Thyroid gland (tissue), 4 donors: Measurements from ENCODE around the gene RASGRP3. TPM values are rescaled to one million over a fixed set of nuclear protein-coding genes. Genes with fewer than 3 reads are reported as not detected.

Source experiments
- DNase-seq, 2 donors: peaks; one replicate each; pipeline ENCODE4 v3.0.0-alpha.2; 2019
- H3K27ac ChIP-seq, 3 donors: fragments of 200-600 bp; sonication (generic); 1 replicate in 2 of 3; 2 replicates in 1 of 3; pipeline ENCODE4 v1.5.1; 2016 to 2019; ENCODE audit warnings: mild to moderate bottlenecking in 1 of 3, moderate library complexity in 1 of 3
- H3K27me3 ChIP-seq: fragments of 200-600 bp; sonication (generic); one replicate; pipeline ENCODE4 v1.5.1; 2019
- H3K36me3 ChIP-seq, 2 donors: fragments of 200-600 bp; sonication (generic); one replicate each; pipeline ENCODE4 v1.5.1; 2016 to 2019
- H3K4me1 ChIP-seq, 2 donors: fragments of 200-600 bp; sonication (generic); one replicate each; pipeline ENCODE4 v1.5.1; 2017 to 2019
- H3K4me3 ChIP-seq, 3 donors: fragments of 200-600 bp; sonication (generic); replicated peaks in 1 of 3; 1 replicate in 2 of 3; 2 replicates in 1 of 3; pipeline ENCODE4 v1.5.1; 2016; ENCODE audit warnings: mild to moderate bottlenecking in 1 of 3
- H3K9me3 ChIP-seq: fragments of 200-600 bp; sonication (generic); one replicate; pipeline ENCODE4 v1.5.1; 2017
- POLR2A ChIP-seq, 2 donors: fragments of 450-650 bp; IDR thresholded peaks; one replicate each; pipeline ENCODE4 v1.6.1; 2017; ENCODE audit warnings: antibody characterized with exemption in 2 of 2, mild to moderate bottlenecking in 2 of 2, moderate library complexity in 1 of 2
- WGBS, 2 donors: methylation state at CpG; one replicate each; pipeline ENCODE4 v1.1.5; 2017; 5-methylcytosine and 5-hydroxymethylcytosine counted together
- intact Hi-C: fragments of 100-400 bp; cut with DNase I; formaldehyde crosslinking; loops from one replicate; pipeline ENCODE4 v1.15.1; 2023
- total RNA-seq, 4 donors: library from RNA; depleted of rRNA; stranded (reverse); fragments of >200 nt; gene quantifications; one replicate each; pipeline ENCODE4 v1.2.3, GENCODE V29; 2016
- TF ChIP-seq, protein P1 (sequence below), 6 experiments: fragments of 200-600 bp in 3 of 6; fragments of 450-650 bp in 3 of 6; sonication (generic) in 3 of 6; IDR thresholded peaks; one replicate each; pipeline ENCODE4 v1.5.1; 2016 to 2019; ENCODE audit warnings: antibody characterized with exemption in 6 of 6, mild to moderate bottlenecking in 2 of 6, inconsistent platforms in 1 of 6, moderate library complexity in 1 of 6

RASGRP3 gene
- total RNA-seq, 4 donors from 2014 or later = 30.9 to 46.9 (median 34.8) TPM

DNA sequence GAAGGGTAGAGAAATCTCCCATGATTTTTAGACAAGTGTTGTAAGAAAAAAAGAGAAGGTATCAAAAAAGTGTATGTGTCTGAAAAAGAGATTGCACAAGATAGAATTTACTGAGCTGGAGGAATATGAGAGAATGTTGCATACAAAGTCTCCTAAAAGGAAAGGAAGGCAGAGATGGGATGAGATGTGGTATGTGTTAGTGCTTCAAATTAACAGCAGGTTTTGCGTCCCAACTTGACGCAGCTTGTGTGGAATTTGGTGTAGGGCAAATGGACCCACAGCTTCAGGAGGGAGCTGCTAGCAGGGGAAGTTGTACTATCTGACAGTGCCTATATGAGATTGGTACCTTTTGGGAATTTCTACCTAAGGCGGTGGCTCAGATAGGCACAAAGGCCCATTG, 9.0 kb upstream of the RASGRP3 start:
- 78 to 90% methylated on average over 3 of the region's 3 CpGs for WGBS, 2 donors

DNA sequence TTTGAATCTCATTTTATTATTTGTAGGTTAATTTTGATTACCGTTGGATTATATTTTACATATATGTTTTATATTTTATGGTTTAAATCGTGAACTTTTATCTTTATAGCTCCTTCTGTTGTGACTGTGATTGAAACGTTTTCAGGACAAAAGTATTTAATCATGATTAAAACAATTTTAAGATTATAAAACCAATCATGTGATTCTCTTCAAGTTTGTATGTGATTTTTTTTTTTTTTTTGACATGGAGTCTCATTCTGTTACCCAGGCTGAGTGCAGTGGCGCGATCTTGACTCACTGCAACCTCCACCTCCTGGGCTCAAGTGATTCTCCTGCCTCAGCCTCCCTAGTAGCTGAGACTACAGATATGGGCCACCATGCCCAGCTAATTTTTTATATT, 7.2 kb upstream of the RASGRP3 start:
- H3K4me1 ChIP-seq = no peaks in the 10 kb centered on the region
- H3K27me3 ChIP-seq = no peaks in the 10 kb centered on the region
- H3K36me3 ChIP-seq = no peaks in the 10 kb centered on the region
- TF ChIP-seq, protein P1, sequence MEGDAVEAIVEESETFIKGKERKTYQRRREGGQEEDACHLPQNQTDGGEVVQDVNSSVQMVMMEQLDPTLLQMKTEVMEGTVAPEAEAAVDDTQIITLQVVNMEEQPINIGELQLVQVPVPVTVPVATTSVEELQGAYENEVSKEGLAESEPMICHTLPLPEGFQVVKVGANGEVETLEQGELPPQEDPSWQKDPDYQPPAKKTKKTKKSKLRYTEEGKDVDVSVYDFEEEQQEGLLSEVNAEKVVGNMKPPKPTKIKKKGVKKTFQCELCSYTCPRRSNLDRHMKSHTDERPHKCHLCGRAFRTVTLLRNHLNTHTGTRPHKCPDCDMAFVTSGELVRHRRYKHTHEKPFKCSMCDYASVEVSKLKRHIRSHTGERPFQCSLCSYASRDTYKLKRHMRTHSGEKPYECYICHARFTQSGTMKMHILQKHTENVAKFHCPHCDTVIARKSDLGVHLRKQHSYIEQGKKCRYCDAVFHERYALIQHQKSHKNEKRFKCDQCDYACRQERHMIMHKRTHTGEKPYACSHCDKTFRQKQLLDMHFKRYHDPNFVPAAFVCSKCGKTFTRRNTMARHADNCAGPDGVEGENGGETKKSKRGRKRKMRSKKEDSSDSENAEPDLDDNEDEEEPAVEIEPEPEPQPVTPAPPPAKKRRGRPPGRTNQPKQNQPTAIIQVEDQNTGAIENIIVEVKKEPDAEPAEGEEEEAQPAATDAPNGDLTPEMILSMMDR (IDR thresholded peaks at IDR 0.05) = no peak
- no peak for TF ChIP-seq POLR2A (IDR thresholded peaks at IDR 0.05)
- intact Hi-C loops = no loop called here
- DNase-seq = no peak
- no peak overlapping the region for H3K27ac ChIP-seq
- no peak overlapping the region for H3K4me3 ChIP-seq
- 93 to 98% methylated on average over 5 of the region's 5 CpGs for WGBS, 2 donors
- H3K9me3 ChIP-seq = no peaks in the 10 kb centered on the region

More for the DNA sequence above, 9.0 kb upstream of the RASGRP3 start:
- H3K27ac ChIP-seq = no peak overlapping the region
- H3K9me3 ChIP-seq = no peaks in the 10 kb centered on the region
- intact Hi-C loops = no loop called here
- no peaks in the 10 kb centered on the region for H3K36me3 ChIP-seq
- no peak overlapping the region for H3K4me3 ChIP-seq
- no peaks in the 10 kb centered on the region for H3K27me3 ChIP-seq
- TF ChIP-seq, protein P1 (IDR thresholded peaks at IDR 0.05) = no peak
- TF ChIP-seq POLR2A (IDR thresholded peaks at IDR 0.05) = no peak
- no peaks in the 10 kb centered on the region for H3K4me1 ChIP-seq
- no peak for DNase-seq

DNA sequence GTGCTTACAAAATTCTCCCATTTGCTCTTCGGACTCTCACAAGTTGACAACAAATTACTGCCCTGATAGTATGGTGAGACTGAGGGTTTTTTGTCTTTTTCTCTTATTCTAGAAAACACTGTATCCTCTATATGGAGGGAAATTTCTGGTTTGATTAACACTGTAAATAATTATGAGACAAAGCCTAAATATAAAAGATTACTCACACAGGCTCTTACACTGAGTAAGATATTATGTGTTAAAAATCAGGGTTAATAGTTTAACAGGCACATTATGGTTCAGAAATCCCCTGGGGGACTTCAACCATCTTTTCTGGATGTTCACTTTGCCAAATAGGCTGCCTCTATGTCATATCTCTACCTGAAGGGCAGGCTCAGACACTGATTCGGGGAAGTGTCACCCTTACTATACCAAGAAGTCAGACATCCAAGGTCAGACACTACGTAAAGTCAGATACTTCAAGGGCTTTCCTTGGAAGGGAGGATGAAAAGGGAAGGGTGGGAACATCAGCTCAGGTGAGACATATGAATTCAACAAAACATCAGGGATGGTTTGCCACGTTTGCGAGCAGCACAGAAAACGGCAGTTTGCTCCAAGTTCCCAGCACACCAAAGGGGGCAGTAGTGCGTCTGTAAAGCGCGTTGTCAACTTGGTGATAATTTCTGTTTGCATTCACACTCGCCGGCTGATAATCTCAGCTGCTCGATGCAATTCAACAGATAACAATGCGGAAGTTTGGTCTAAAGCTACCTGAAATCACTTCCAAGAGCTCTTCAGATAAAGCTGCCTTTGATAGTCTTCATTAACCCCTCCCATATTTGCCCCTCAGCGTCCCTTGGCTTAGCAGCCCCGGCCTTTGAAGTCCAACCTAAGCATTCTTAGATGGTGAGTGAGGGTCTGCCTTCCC, 972 bp upstream of the RASGRP3 start:
- H3K4me3 ChIP-seq = peak overlapping the region; percentile 23 to 50 (median 40)
- H3K9me3 ChIP-seq = no peaks in the 10 kb centered on the region
- peak overlapping the region; percentile 91 to 95 (median 94) for H3K27ac ChIP-seq
- peaks cover 29 to 31% of the 10 kb centered on the region in 2 donors for H3K4me1 ChIP-seq
- 13 to 14% methylated on average over 15 of the region's 15 CpGs for WGBS, 2 donors
- peak; percentile 80 to 85 for DNase-seq
- no peaks in the 10 kb centered on the region for H3K27me3 ChIP-seq
- no peak for TF ChIP-seq POLR2A (IDR thresholded peaks at IDR 0.05)
- TF ChIP-seq, protein P1 (IDR thresholded peaks at IDR 0.05) = peak; percentile 39 to 87 (median 76)
- H3K36me3 ChIP-seq = no peaks in the 10 kb centered on the region
- intact Hi-C loops = loop anchor here (10.0 kb wide), 1 partner anchor 109 kb away; no protein-coding TSS in a partner anchor

DNA sequence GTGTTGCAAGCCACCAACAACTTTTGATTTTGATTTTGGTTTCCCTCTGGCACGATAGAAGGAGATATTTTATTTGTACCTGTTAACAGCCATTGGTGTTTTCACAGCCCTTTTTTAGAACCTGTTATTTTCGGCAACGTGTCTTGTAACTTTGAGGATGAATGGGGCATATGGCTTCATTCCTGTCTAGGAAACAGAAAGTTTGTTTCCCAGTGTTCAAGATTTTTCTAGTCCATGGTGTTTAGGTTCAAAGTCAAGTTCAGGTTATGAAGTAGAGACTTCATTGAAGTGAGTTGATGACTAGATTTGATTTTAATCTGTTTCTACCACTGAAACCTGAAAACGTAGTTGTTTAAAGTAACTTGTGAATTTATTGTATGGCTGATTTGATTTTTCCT, 343 bp downstream of the RASGRP3 start:
- TF ChIP-seq, protein P1 (IDR thresholded peaks at IDR 0.05) = no peak
- no peak for TF ChIP-seq POLR2A (IDR thresholded peaks at IDR 0.05)
- no peak for DNase-seq
- Histone ChIP-seq H3K27me3 (no peaks in the 10 kb centered on the region), H3K4me3 (peak overlapping the region in 2 of 3 donors; percentile 16 to 50), H3K9me3 (no peaks in the 10 kb centered on the region), H3K4me1 (peaks cover 29 to 31% of the 10 kb centered on the region in 2 donors), H3K36me3 (no peaks in the 10 kb centered on the region), H3K27ac (peak overlapping the region; percentile 91 to 95 (median 94))
- intact Hi-C loops = loop anchor here (10.0 kb wide), 1 partner anchor 108 kb away; no protein-coding TSS in a partner anchor
- WGBS, 2 donors = 9 to 16% methylated on average over 4 of the region's 4 CpGs
